Hepatocyte (in vitro differentiated cells): Measurements from ENCODE around the gene PRKCZ.

Experiments
- CTCF ChIP-seq: fragments of 200-600 bp; sonication (generic); IDR thresholded peaks from 2 replicates; pipeline ENCODE4 v1.5.1; 2016; ENCODE audit warnings: antibody characterized with exemption, mild to moderate bottlenecking; ENCODE audit not compliant: poor library complexity
- EZH2 ChIP-seq: fragments of 200-600 bp; sonication (generic); IDR thresholded peaks from 2 replicates; pipeline ENCODE4 v1.6.1; 2016; ENCODE audit warnings: antibody characterized with exemption, mild to moderate bottlenecking, borderline replicate concordance
- EZH2phosphoT487 ChIP-seq: fragments of 200-600 bp; sonication (generic); IDR thresholded peaks from one replicate; pipeline ENCODE4 v1.6.1; 2018; ENCODE audit warnings: antibody characterized with exemption, mild to moderate bottlenecking, low read depth, moderate library complexity; ENCODE audit not compliant: unreplicated experiment, severe bottlenecking

GRCh38 chr1:2067981-2068380 is 17.8 kb downstream of the PRKCZ start:
- TF ChIP-seq CTCF = no peak
- TF ChIP-seq EZH2 = no peak
- no peak for TF ChIP-seq EZH2phosphoT487
